HL-60/S4 treated with phorbol 12-myristate 13-acetate at 8.2 ng/mL for 4 days and 3 days (cell line): Measurements from ENCODE around the gene CEP95.
"Not testable (repeated sequence)": the region's sequence is repeated elsewhere in the genome, so short reads cannot be mapped to it uniquely, and the experiment has no call there.

Experiments
- in situ Hi-C: fragments of 300-500 bp; cut with MboI; formaldehyde crosslinking; loops from 2 replicates; pipeline ENCODE4 v1.15.0; 2022; ENCODE audit warnings: low sequenced_read_pairs

Gene CEP95

GRCh38 chr17:64571746-64572145 is 65.0 kb downstream of the CEP95 start:
- in situ Hi-C loops, result no loop called here

- in situ Hi-C loops, result no loop called here
These were observed 65.9 kb downstream of the CEP95 start for GRCh38 chr17:64572682-64573154.

GRCh38 chr17:64573214-64573613 is 66.4 kb downstream of the CEP95 start:
- in situ Hi-C loops, result no loop called here

- in situ Hi-C loops, result no loop called here
These were observed 67.9 kb downstream of the CEP95 start for GRCh38 chr17:64574646-64575045.

- in situ Hi-C loops, result no loop called here
These were observed 68.7 kb downstream of the CEP95 start for GRCh38 chr17:64575431-64575830.

GRCh38 chr17:64577025-64577424 is 70.2 kb downstream of the CEP95 start:
- in situ Hi-C loops, result not testable (repeated sequence)

GRCh38 chr17:64579917-64580316 is 73.1 kb downstream of the CEP95 start:
- in situ Hi-C loops, result no loop called here

GRCh38 chr17:64580384-64581315 is 73.9 kb downstream of the CEP95 start:
- in situ Hi-C loops, result no loop called here

GRCh38 chr17:64583038-64583437 is 76.3 kb downstream of the CEP95 start:
- in situ Hi-C loops, result no loop called here

- in situ Hi-C loops, result no loop called here
These were observed 78.4 kb downstream of the CEP95 start for GRCh38 chr17:64585146-64585545.
